IMR-90 (cell line): ENCODE measurements around the gene JAK1. TPM values are rescaled to one million over a fixed set of nuclear protein-coding genes. Genes with fewer than 3 reads are reported as not detected.

Experiments used
- ATAC-seq: fragments of 200-7000 bp; cut with Tn5 transposase; 2 replicates; pipeline ENCODE4 v1.9.1; 2020; ENCODE audit warnings: low read depth, mild to moderate bottlenecking, moderate library complexity
- BruUV-seq: library from RNA; stranded (reverse); fragments of 400-500 nt; replicated peaks from 2 replicates; lab custom pipeline; 2021; lab: Mats Ljungman, UMichigan
- CTCF ChIA-PET: fragments of 300-600 bp; formaldehyde crosslinking; extraction: SDS; loops from one replicate; lab custom pipeline; 2021; ENCODE audit warnings: antibody characterized with exemption; lab: Yijun Ruan, JAX
- POLR2A ChIA-PET: fragments of 300-600 bp; sonication (Branson Sonifier 250); formaldehyde crosslinking; loops from one replicate; lab custom pipeline; 2022; ENCODE audit warnings: antibody characterized with exemption; ENCODE audit not compliant: unreplicated experiment; lab: Charles Lee
- DNase-seq: peaks from one replicate; pipeline ENCODE4 v3.0.0; 2013
- H2AFZ ChIP-seq: replicated peaks from 2 replicates; pipeline ENCODE3; 2013; ENCODE audit warnings: low read length, mild to moderate bottlenecking; ENCODE audit not compliant: poor library complexity
- H2AK5ac ChIP-seq: 2 replicates; pipeline ENCODE4 v1.6.1; 2013; ENCODE audit warnings: low read depth, low read length, inconsistent platforms
- H2AK9ac ChIP-seq: replicated peaks from 2 replicates; pipeline ENCODE3; 2013; ENCODE audit warnings: mild to moderate bottlenecking, low read depth, low read length, moderate library complexity; ENCODE audit not compliant: poor library complexity
- H2BK120ac ChIP-seq: 2 replicates; pipeline ENCODE4 v1.6.1; 2013; ENCODE audit warnings: low read depth, low read length, inconsistent platforms
- H2BK15ac ChIP-seq: 3 replicates; pipeline ENCODE4 v1.6.1; 2013; ENCODE audit warnings: low read depth, low read length, inconsistent platforms
- H2BK20ac ChIP-seq: 2 replicates; pipeline ENCODE4 v1.6.1; 2013; ENCODE audit warnings: low read depth, mild to moderate bottlenecking, inconsistent platforms, low read length, moderate library complexity
- H2BK5ac ChIP-seq: 2 replicates; pipeline ENCODE4 v1.6.1; 2013; ENCODE audit warnings: mild to moderate bottlenecking, low read depth, low read length, inconsistent platforms; ENCODE audit not compliant: poor library complexity, severe bottlenecking
- H3K14ac ChIP-seq: replicated peaks from 2 replicates; pipeline ENCODE4 v1.6.1; 2013; ENCODE audit warnings: low read depth, low read length, inconsistent platforms
- H3K18ac ChIP-seq: 2 replicates; pipeline ENCODE4 v1.6.1; 2013; ENCODE audit warnings: low read depth, low read length, control low read depth
- H3K23ac ChIP-seq: 2 replicates; pipeline ENCODE4 v1.6.1; 2013; ENCODE audit warnings: low read depth, low read length, inconsistent platforms
- H3K27ac ChIP-seq: 2 replicates; pipeline ENCODE4 v1.5.1; 2013; ENCODE audit warnings: mild to moderate bottlenecking, control low read depth, low read length; ENCODE audit not compliant: insufficient read depth
- H3K27me3 ChIP-seq: 2 replicates; pipeline ENCODE4 v1.6.1; 2013; ENCODE audit warnings: low read length; ENCODE audit not compliant: control insufficient read depth, insufficient read depth
- H3K36me3 ChIP-seq: 2 replicates; pipeline ENCODE4 v1.6.1; 2013; ENCODE audit warnings: low read length, mixed read lengths; ENCODE audit not compliant: control insufficient read depth, insufficient read depth
- H3K4ac ChIP-seq: 2 replicates; pipeline ENCODE4 v1.6.1; 2013; ENCODE audit warnings: low read depth, low read length, inconsistent platforms
- H3K4me1 ChIP-seq: 2 replicates; pipeline ENCODE4 v1.6.1; 2013; ENCODE audit warnings: low read length, mixed read lengths; ENCODE audit not compliant: control insufficient read depth, insufficient read depth
- H3K4me2 ChIP-seq: 2 replicates; pipeline ENCODE4 v1.6.1; 2013; ENCODE audit warnings: low read depth, mild to moderate bottlenecking, control low read depth, low read length, moderate library complexity
- H3K4me3 ChIP-seq: 2 replicates; pipeline ENCODE4 v1.5.1; 2013; ENCODE audit warnings: low read depth, mild to moderate bottlenecking, control low read depth, low read length, moderate library complexity; ENCODE audit not compliant: insufficient read depth
- H3K56ac ChIP-seq: 2 replicates; pipeline ENCODE4 v1.6.1; 2013; ENCODE audit warnings: low read length, inconsistent platforms; ENCODE audit not compliant: insufficient read depth; ENCODE audit errors: extremely low read depth
- H3K79me1 ChIP-seq, 2 experiments: 2 replicates each; pipeline ENCODE4 v1.6.1; 2013; ENCODE audit warnings: low read length in 2 of 2, inconsistent platforms in 1 of 2, low read depth in 1 of 2
- H3K9ac ChIP-seq: 2 replicates; pipeline ENCODE4 v1.6.1; 2013; ENCODE audit warnings: low read depth, low read length, control low read depth
- H3K9me1 ChIP-seq: 2 replicates; pipeline ENCODE4 v1.6.1; 2013; ENCODE audit warnings: low read length, inconsistent platforms; ENCODE audit not compliant: insufficient read depth
- H3K9me3 ChIP-seq: 2 replicates; pipeline ENCODE4 v1.6.1; 2013; ENCODE audit warnings: low read length; ENCODE audit not compliant: control insufficient read depth, insufficient read depth
- H4K20me1 ChIP-seq: 2 replicates; pipeline ENCODE4 v1.6.1; 2013; ENCODE audit warnings: low read length, inconsistent platforms; ENCODE audit not compliant: insufficient read depth
- H4K5ac ChIP-seq: 2 replicates; pipeline ENCODE4 v1.6.1; 2013; ENCODE audit warnings: mild to moderate bottlenecking, low read depth, low read length, control low read depth
- H4K8ac ChIP-seq, 2 experiments: 2 replicates each; pipeline ENCODE4 v1.6.1; 2013; ENCODE audit warnings: low read depth in 2 of 2, low read length in 2 of 2, control low read depth in 1 of 2, inconsistent platforms in 1 of 2
- H4K91ac ChIP-seq: 2 replicates; pipeline ENCODE4 v1.6.1; 2013; ENCODE audit warnings: low read depth, low read length, inconsistent platforms; ENCODE audit not compliant: insufficient read depth
- CEBPB ChIP-seq: IDR thresholded peaks from 2 replicates; pipeline ENCODE4 v1.6.1; 2012; ENCODE audit warnings: low read depth, low read length, improper control_type of control experiment
- FOS ChIP-seq: fragments of 150-350 bp; IDR thresholded peaks from 2 replicates; pipeline ENCODE4 v1.6.1; 2016; ENCODE audit warnings: low read depth, low read length
- NFE2L2 ChIP-seq: fragments of 150-350 bp; IDR thresholded peaks from 2 replicates; pipeline ENCODE4 v1.6.1; 2016; ENCODE audit warnings: low read depth, mild to moderate bottlenecking, low read length
- POLR2A ChIP-seq: IDR thresholded peaks from 2 replicates; pipeline ENCODE4 v1.6.1; 2012; ENCODE audit warnings: mild to moderate bottlenecking, low read depth, low read length
- SMC3 ChIP-seq: fragments of 150-350 bp; IDR thresholded peaks from 2 replicates; pipeline ENCODE4 v1.6.1; 2016; ENCODE audit warnings: low read depth, mild to moderate bottlenecking, antibody characterized with exemption, low read length, moderate library complexity
- WGBS, 2 experiments: methylation state at CpG; one replicate each; pipeline versions ENCODE4 v1.1.5 to v1.1.7; 2013; ENCODE audit warnings: missing lambda C conversion rate in 2 of 2; ENCODE audit not compliant: insufficient read length in 1 of 2; ENCODE audit errors: extremely low coverage in 2 of 2; 5-methylcytosine and 5-hydroxymethylcytosine counted together
- dilution Hi-C: fragments of 300-500 bp; cut with HindIII; formaldehyde crosslinking; loops from one replicate; pipeline ENCODE4 v1.14.3; 2018; ENCODE audit warnings: low sequenced_read_pairs; ENCODE audit not compliant: unreplicated experiment
- in situ Hi-C: fragments of 300-500 bp; cut with MboI; formaldehyde crosslinking; loops from 3 replicates; pipeline ENCODE4 v1.14.3; 2019; ENCODE audit warnings: low sequenced_read_pairs, inconsistent platforms, mixed read lengths
- intact Hi-C: fragments of 100-400 bp; cut with micrococcal nuclease; formaldehyde crosslinking; loops from 2 replicates; pipeline ENCODE4 v1.10.0; 2022
- polyA plus RNA-seq, 3 experiments: library from polyadenylated mRNA; depleted of rRNA; stranded (reverse); fragments of >200 nt; gene quantifications; 2 replicates each; pipeline ENCODE4 v1.2.3, GENCODE V29; 2012; ENCODE audit warnings: low replicate concordance in 1 of 3
- total RNA-seq: library from RNA; depleted of rRNA; stranded (reverse); fragments of >200 nt; gene quantifications from 2 replicates; pipeline ENCODE4 v1.2.3, GENCODE V29; 2012
- TF ChIP-seq, protein P1 (sequence below): fragments of 150-350 bp; IDR thresholded peaks from 2 replicates; pipeline ENCODE4 v1.6.1; 2017; ENCODE audit warnings: mild to moderate bottlenecking, antibody characterized with exemption, low read length, low read depth

JAK1 gene
- total and polyA plus RNA-seq, 2 of the 4 experiments (the other 2 are of a cell fraction), result 76.9 to 103 TPM

DNA sequence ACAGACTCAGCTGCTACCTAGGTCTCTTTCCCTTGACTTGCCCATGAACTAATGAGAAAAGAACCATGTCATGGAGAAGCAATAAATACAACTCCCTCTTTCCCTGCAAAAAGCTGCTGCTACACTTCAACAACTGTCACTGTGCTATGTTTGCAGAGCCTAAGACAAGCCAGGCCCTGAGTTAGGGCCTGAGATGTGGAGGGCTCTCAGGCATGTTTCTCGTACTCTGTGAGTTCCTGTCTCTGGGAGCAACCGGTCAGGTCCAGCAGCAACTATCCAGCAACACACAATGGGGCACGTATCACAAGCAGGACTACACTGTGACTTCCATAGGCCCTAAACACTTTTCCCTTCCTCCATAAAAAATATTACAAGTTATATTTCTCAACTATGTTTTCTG lies 91.7 kb downstream of the JAK1 start:
- H3K4me2 ChIP-seq, result no peak overlapping the region
- H3K4me1 ChIP-seq, result peaks cover 3% of the 10 kb centered on the region
- no peaks in the 10 kb centered on the region for H3K9me3 ChIP-seq
- TF ChIP-seq POLR2A (no peak), NFE2L2 (no peak), SMC3 (no peak), FOS (no peak), CEBPB (no peak)
- TF ChIP-seq, protein P1, sequence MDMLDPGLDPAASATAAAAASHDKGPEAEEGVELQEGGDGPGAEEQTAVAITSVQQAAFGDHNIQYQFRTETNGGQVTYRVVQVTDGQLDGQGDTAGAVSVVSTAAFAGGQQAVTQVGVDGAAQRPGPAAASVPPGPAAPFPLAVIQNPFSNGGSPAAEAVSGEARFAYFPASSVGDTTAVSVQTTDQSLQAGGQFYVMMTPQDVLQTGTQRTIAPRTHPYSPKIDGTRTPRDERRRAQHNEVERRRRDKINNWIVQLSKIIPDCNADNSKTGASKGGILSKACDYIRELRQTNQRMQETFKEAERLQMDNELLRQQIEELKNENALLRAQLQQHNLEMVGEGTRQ, result no peak
- no peak overlapping the region for H2AK9ac ChIP-seq
- no peak overlapping the region for H2BK5ac ChIP-seq
- H3K79me1 ChIP-seq, result peaks cover 8 to 44% of the 10 kb centered on the region in 2 experiments; a peak in 3 of 4 replicates
- no peak overlapping the region for H3K9ac ChIP-seq
- in situ Hi-C loops (no loop called here), dilution Hi-C loops (no loop called here), intact Hi-C loops (loop anchor here (5.0 kb wide), 2 partner anchors 93 to 133 kb away; partner anchors contain the start of gene JAK1)
- H3K27me3 ChIP-seq, result no peaks in the 10 kb centered on the region
- H2BK120ac ChIP-seq, result no peak overlapping the region
- no peak overlapping the region for H3K4ac ChIP-seq
- POLR2A ChIA-PET, result no interaction called here
- H3K23ac ChIP-seq, result no peak overlapping the region
- no peak overlapping the region for H2BK15ac ChIP-seq
- H3K36me3 ChIP-seq, result peaks cover 42% of the 10 kb centered on the region
- CTCF ChIA-PET, result interaction anchor here (1.0 kb wide), 1 partner anchor 166 kb away, joined by 3 read pairs; no protein-coding TSS in a partner anchor
- no peaks in the 10 kb centered on the region; the same call in 1 of the 2 replicates for H4K20me1 ChIP-seq
- H3K4me3 ChIP-seq, result no peak overlapping the region
- no TSS peak for BruUV-seq
- no peak overlapping the region for H2AFZ ChIP-seq
- DNase-seq, result no peak
- no peak overlapping the region for H3K27ac ChIP-seq
- WGBS, 2 experiments, result no CpG with 5 or more reads among the region's 3 CpGs
- H3K14ac ChIP-seq, result no peak overlapping the region
- peaks cover 4% of the 10 kb centered on the region for H3K9me1 ChIP-seq
- H4K91ac ChIP-seq, result no peak overlapping the region
- H2AK5ac ChIP-seq, result no peak overlapping the region
- no peak overlapping the region for H4K5ac ChIP-seq
- H4K8ac ChIP-seq, result no peak overlapping the region
- H3K18ac ChIP-seq, result no peak overlapping the region
- no peak overlapping the region for H3K56ac ChIP-seq
- no peak overlapping the region for H2BK20ac ChIP-seq
- ATAC-seq, result no peak
